Measurements from ENCODE around the gene SLC28A3. TPM values are rescaled to one million over a fixed set of nuclear protein-coding genes. Genes with fewer than 3 reads are reported as not detected.

The SLC28A3 gene
- total and polyA plus RNA-seq, 2 experiments from 2014 or later: not detected

DNA sequence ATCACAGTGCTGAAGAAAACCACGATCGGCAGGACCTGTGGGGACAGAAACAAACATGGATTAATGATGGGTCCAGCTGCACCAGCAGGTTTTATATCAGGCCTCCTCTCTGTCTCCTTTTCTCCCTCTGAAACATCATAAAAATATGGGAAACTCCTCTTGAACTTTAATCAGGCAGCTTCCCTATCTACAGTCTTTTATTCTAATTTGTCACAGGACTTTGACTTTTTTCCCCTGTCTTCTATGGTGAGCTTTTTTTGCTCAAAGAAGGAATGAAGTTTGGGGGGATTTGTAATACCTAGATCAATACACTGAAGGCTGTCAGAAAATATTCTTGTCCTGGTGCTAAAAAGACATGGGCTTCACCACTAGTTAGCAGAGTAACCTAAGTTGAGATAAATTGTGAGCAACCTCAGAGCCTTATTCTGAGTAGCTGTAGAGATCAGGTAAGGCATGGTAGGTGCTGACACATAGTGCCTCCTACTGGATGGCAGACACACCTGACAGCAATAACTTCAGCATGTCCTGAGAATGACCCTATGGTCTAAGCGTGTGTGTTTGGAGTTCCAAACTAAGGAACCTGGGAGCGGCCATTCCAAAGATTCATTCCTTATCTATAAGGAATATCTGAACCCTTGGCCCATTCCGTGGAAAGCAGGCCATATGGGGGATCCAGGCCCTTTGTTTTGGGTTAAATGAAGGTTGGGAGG is 46.2 kb downstream of the SLC28A3 start:
- ATAC-seq: peak; percentile 98

DNA sequence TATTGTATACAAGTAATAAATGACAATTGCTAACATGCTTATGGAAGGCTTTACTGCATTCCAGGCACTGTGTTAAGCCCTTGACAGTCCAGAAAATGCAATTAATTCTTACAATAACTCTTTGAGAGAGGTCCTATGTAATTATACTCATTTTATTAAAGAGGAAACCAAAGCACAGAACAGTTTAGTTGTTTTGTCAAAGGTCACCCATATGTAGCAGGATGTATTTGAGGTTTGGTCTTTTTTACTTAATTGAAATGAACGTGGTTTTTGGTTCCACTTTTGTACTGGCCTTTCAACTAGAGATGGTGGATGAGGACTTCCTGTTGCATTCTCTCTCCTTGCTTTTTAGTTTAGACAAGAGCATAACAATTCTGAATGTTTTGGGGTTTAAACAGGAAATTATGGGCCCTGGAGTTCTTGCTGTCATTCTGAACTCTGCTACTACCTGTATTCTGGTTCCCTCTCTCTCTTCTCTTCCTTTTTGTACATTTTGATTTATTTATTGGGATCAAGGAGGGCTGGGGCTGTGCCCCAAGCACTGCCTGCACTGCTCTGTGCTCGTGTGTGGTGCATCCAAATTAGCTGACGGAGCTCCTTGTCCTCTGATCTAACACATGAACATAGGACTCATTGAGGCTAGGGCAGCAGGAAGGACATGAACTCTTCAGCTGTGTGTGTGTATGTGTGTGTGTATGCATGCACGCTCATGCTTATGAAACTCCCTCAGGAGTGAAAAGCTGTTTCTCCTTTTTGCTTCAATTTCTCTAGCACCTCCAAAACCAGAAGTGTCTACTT is 47.4 kb downstream of the SLC28A3 start:
- Mint-ChIP-seq H3K36me3 (ENCODE audit: low read depth) (no peaks in the 10 kb centered on the region), H3K9me3 (no peaks in the 10 kb centered on the region), H3K27me3 (ENCODE audit: insufficient read depth, low read depth, poor library complexity) (peaks cover 8% of the 10 kb centered on the region), H3K4me1 (peaks cover 16% of the 10 kb centered on the region), H3K4me3 (no peak overlapping the region), H3K27ac (no peak overlapping the region)
- DNase-seq (ENCODE audit: low spot score) (no peak), ATAC-seq (no peak)
- H2AFZ ChIP-seq: no peak overlapping the region
- H3K4me1 ChIP-seq (ENCODE audit: insufficient read depth): peaks cover 8% of the 10 kb centered on the region; the same call in 1 of the 2 replicates
- H3K4me3 ChIP-seq: no peak overlapping the region
- H3F3A ChIP-seq (replicated peaks; ENCODE audit: low read depth): no peaks in the 10 kb centered on the region
- no peaks in the 10 kb centered on the region for H3K36me3 ChIP-seq (ENCODE audit: insufficient read depth)
- H3K79me2 ChIP-seq (replicated peaks; ENCODE audit: insufficient read depth): no peaks in the 10 kb centered on the region
- no peaks in the 10 kb centered on the region for H3K27me3 ChIP-seq (ENCODE audit: insufficient read depth)
- no peak overlapping the region for H3K27ac ChIP-seq (ENCODE audit: low read depth)
- H3K9me2 ChIP-seq (ENCODE audit: insufficient read depth): 0 out of 2 replicates have a peak, but pooled peaks cover 3% of the 10 kb centered on the region
- no peak overlapping the region for H3K4me2 ChIP-seq
- no peaks in the 10 kb centered on the region for H4K20me1 ChIP-seq (replicated peaks; ENCODE audit: insufficient read depth)
- TF ChIP-seq, protein P1, sequence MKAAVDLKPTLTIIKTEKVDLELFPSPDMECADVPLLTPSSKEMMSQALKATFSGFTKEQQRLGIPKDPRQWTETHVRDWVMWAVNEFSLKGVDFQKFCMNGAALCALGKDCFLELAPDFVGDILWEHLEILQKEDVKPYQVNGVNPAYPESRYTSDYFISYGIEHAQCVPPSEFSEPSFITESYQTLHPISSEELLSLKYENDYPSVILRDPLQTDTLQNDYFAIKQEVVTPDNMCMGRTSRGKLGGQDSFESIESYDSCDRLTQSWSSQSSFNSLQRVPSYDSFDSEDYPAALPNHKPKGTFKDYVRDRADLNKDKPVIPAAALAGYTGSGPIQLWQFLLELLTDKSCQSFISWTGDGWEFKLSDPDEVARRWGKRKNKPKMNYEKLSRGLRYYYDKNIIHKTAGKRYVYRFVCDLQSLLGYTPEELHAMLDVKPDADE (IDR thresholded peaks at IDR 0.05): no peak
- no peak for TF ChIP-seq CREB1 (CRISPR knock-in tag; IDR thresholded peaks at IDR 0.05; ENCODE audit: low read depth)
- TF ChIP-seq, protein P2, sequence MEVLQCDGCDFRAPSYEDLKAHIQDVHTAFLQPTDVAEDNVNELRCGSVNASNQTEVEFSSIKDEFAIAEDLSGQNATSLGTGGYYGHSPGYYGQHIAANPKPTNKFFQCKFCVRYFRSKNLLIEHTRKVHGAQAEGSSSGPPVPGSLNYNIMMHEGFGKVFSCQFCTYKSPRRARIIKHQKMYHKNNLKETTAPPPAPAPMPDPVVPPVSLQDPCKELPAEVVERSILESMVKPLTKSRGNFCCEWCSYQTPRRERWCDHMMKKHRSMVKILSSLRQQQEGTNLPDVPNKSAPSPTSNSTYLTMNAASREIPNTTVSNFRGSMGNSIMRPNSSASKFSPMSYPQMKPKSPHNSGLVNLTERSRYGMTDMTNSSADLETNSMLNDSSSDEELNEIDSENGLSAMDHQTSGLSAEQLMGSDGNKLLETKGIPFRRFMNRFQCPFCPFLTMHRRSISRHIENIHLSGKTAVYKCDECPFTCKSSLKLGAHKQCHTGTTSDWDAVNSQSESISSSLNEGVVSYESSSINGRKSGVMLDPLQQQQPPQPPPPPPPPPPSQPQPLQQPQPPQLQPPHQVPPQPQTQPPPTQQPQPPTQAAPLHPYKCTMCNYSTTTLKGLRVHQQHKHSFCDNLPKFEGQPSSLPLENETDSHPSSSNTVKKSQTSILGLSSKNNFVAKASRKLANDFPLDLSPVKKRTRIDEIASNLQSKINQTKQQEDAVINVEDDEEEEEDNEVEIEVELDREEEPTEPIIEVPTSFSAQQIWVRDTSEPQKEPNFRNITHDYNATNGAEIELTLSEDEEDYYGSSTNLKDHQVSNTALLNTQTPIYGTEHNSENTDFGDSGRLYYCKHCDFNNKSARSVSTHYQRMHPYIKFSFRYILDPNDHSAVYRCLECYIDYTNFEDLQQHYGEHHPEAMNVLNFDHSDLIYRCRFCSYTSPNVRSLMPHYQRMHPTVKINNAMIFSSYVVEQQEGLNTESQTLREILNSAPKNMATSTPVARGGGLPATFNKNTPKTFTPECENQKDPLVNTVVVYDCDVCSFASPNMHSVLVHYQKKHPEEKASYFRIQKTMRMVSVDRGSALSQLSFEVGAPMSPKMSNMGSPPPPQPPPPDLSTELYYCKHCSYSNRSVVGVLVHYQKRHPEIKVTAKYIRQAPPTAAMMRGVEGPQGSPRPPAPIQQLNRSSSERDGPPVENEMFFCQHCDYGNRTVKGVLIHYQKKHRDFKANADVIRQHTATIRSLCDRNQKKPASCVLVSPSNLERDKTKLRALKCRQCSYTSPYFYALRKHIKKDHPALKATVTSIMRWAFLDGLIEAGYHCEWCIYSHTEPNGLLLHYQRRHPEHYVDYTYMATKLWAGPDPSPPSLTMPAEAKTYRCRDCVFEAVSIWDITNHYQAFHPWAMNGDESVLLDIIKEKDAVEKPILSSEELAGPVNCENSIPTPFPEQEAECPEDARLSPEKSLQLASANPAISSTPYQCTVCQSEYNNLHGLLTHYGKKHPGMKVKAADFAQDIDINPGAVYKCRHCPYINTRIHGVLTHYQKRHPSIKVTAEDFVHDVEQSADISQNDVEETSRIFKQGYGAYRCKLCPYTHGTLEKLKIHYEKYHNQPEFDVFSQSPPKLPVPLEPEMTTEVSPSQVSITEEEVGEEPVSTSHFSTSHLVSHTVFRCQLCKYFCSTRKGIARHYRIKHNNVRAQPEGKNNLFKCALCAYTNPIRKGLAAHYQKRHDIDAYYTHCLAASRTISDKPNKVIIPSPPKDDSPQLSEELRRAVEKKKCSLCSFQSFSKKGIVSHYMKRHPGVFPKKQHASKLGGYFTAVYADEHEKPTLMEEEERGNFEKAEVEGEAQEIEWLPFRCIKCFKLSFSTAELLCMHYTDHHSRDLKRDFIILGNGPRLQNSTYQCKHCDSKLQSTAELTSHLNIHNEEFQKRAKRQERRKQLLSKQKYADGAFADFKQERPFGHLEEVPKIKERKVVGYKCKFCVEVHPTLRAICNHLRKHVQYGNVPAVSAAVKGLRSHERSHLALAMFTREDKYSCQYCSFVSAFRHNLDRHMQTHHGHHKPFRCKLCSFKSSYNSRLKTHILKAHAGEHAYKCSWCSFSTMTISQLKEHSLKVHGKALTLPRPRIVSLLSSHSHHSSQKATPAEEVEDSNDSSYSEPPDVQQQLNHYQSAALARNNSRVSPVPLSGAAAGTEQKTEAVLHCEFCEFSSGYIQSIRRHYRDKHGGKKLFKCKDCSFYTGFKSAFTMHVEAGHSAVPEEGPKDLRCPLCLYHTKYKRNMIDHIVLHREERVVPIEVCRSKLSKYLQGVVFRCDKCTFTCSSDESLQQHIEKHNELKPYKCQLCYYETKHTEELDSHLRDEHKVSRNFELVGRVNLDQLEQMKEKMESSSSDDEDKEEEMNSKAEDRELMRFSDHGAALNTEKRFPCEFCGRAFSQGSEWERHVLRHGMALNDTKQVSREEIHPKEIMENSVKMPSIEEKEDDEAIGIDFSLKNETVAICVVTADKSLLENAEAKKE (CRISPR knock-in tag; IDR thresholded peaks at IDR 0.05): no peak
- TF ChIP-seq, protein P3, sequence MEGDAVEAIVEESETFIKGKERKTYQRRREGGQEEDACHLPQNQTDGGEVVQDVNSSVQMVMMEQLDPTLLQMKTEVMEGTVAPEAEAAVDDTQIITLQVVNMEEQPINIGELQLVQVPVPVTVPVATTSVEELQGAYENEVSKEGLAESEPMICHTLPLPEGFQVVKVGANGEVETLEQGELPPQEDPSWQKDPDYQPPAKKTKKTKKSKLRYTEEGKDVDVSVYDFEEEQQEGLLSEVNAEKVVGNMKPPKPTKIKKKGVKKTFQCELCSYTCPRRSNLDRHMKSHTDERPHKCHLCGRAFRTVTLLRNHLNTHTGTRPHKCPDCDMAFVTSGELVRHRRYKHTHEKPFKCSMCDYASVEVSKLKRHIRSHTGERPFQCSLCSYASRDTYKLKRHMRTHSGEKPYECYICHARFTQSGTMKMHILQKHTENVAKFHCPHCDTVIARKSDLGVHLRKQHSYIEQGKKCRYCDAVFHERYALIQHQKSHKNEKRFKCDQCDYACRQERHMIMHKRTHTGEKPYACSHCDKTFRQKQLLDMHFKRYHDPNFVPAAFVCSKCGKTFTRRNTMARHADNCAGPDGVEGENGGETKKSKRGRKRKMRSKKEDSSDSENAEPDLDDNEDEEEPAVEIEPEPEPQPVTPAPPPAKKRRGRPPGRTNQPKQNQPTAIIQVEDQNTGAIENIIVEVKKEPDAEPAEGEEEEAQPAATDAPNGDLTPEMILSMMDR (conservative IDR thresholded peaks at IDR 0.05; ENCODE audit: low read depth in 2 of 2): no peak

More for the DNA sequence above, 46.2 kb downstream of the SLC28A3 start:
- no peaks in the 10 kb centered on the region for H3K79me2 ChIP-seq (replicated peaks; ENCODE audit: insufficient read depth)
- Mint-ChIP-seq H3K9me3 (no peaks in the 10 kb centered on the region; the same call in 2 of the 3 replicates), H3K4me1 (peaks cover 12% of the 10 kb centered on the region), H3K27me3 (ENCODE audit: insufficient read depth, low read depth, poor library complexity) (peaks cover 1% of the 10 kb centered on the region), H3K36me3 (ENCODE audit: low read depth) (no peaks in the 10 kb centered on the region), H3K4me3 (no peak overlapping the region), H3K27ac (no peak overlapping the region)
- H3K36me3 ChIP-seq (ENCODE audit: insufficient read depth): no peaks in the 10 kb centered on the region
- H3F3A ChIP-seq (replicated peaks; ENCODE audit: low read depth): no peaks in the 10 kb centered on the region
- no peak overlapping the region for H3K27ac ChIP-seq (ENCODE audit: low read depth)
- no peak overlapping the region for H3K4me2 ChIP-seq
- TF ChIP-seq, protein P3 (conservative IDR thresholded peaks at IDR 0.05; ENCODE audit: low read depth in 2 of 2): peak; percentile 68 to 86
- no peak for TF ChIP-seq ZNF331 (CRISPR knock-in tag; IDR thresholded peaks at IDR 0.05; ENCODE audit: low read depth)
- TF ChIP-seq ZNF114 (CRISPR knock-in tag; IDR thresholded peaks at IDR 0.05): no peak
- H2AFZ ChIP-seq: 0 out of 2 replicates have a peak overlapping the region, but pooled peaks have one; percentile 45
- no peak overlapping the region for H3K4me3 ChIP-seq
- peak; percentile 54 for DNase-seq (ENCODE audit: low spot score)
- H3K9me2 ChIP-seq (ENCODE audit: insufficient read depth): peaks cover 2% of the 10 kb centered on the region; the same call in 1 of the 2 replicates
- H3K4me1 ChIP-seq (ENCODE audit: insufficient read depth): peaks cover 8% of the 10 kb centered on the region; the same call in 1 of the 2 replicates
- no peaks in the 10 kb centered on the region for H4K20me1 ChIP-seq (replicated peaks; ENCODE audit: insufficient read depth)
- H3K27me3 ChIP-seq (ENCODE audit: insufficient read depth): no peaks in the 10 kb centered on the region

Measured in GM23338 (cell line).